Fibroblast of pulmonary artery (primary cell): ENCODE measurements around the gene SPRR2B.
"Not testable (repeated sequence)": the region's sequence is repeated elsewhere in the genome, so short reads cannot be mapped to it uniquely, and the experiment has no call there.

Experiments used
- DNase-seq: peaks from one replicate; pipeline ENCODE4 v3.0.0-alpha.2; 2010; ENCODE audit warnings: low read depth
- H3K4me3 ChIP-seq: replicated peaks from 2 replicates; pipeline ENCODE4 v1.5.1; 2011; ENCODE audit warnings: low read depth, mild to moderate bottlenecking, control low read depth, low read length, moderate library complexity
- TF ChIP-seq, protein P1 (sequence below): IDR thresholded peaks from 2 replicates; pipeline ENCODE4 v1.5.1; 2011; ENCODE audit warnings: mild to moderate bottlenecking, control low read depth, low read length, inconsistent platforms; ENCODE audit errors: missing control alignments

The SPRR2B gene

GRCh38 chr1:153071511-153071910, at the start of gene SPRR2B:
TSS of gene SPRR2B (minus strand) at chr1:153071611. CDS start at chr1:153070839, 772 bp downstream.
- TF ChIP-seq, protein P1, sequence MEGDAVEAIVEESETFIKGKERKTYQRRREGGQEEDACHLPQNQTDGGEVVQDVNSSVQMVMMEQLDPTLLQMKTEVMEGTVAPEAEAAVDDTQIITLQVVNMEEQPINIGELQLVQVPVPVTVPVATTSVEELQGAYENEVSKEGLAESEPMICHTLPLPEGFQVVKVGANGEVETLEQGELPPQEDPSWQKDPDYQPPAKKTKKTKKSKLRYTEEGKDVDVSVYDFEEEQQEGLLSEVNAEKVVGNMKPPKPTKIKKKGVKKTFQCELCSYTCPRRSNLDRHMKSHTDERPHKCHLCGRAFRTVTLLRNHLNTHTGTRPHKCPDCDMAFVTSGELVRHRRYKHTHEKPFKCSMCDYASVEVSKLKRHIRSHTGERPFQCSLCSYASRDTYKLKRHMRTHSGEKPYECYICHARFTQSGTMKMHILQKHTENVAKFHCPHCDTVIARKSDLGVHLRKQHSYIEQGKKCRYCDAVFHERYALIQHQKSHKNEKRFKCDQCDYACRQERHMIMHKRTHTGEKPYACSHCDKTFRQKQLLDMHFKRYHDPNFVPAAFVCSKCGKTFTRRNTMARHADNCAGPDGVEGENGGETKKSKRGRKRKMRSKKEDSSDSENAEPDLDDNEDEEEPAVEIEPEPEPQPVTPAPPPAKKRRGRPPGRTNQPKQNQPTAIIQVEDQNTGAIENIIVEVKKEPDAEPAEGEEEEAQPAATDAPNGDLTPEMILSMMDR, result no peak
- no peak for DNase-seq
- no peak within 1 kb of the TSS for H3K4me3 ChIP-seq

GRCh38 chr1:153120945-153121344, 49.5 kb upstream of the SPRR2B start:
- no peak for DNase-seq
- no peak overlapping the region for H3K4me3 ChIP-seq
- TF ChIP-seq, protein P1, result no peak

DNA sequence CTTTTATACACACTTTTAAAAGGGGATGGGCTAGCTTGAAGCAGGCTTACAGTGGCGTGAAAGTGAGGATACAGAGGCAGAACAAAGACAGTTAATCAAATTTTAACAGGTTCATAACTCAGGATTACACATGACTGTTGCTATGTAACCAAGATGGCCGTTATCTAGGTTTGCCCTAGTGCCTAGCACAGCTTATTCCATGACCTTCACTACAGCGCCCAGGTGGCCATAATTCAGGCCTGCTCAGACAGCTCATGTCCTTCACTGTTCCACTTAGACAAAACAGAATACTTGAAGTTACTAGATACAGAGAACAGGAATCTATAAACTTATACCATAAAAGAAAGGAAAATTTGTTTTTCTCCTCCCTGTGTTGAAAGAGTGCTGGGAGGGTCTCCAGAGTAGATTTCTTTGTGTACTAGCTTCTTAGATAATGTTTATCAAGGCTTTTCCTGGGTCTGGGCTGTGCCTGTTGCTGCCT, 48.1 kb upstream of the SPRR2B start:
- TF ChIP-seq, protein P1, result no peak
- DNase-seq, result no peak
- no peak overlapping the region for H3K4me3 ChIP-seq

DNA sequence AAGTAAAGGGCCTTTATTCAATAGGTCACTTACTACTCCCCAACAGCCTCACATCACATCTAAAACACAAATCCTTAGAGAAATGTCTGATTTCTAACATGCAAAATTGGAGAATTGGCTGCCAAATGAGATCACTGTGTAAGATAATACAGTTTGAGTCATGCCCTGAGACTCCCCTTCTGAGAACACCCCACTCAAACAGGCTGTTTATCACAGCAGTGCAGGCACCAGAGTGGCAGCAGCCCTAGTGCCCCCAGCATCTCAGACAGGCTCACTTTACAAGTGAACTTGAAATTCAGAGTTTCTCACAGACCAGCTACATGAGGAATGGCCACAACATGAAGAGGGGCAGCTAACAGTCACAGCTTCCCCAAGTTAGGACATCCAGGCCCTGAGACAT, 43.9 kb upstream of the SPRR2B start:
- not testable (repeated sequence) for DNase-seq, H3K4me3 ChIP-seq

DNA sequence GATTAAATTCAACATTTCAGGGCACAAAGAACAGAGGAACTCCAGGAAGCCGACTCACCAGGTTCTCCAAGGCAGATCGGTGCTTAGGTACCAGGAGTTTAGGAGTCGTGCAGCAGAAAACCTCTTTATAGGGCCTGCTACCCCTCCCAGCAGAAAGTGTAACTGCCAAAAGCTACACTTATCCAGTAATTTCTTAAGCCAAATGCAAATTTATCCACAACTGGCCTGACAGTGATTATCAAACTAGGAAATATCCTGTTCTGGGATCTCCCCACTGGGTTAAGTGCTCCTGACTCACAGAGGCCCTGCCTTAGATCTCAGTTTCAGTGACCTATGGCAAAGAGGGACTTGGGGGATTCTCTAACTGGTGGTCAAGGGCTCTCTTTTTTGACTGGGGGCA, 42.0 kb upstream of the SPRR2B start, which contains the start of gene SPRR2F:
TSS of gene SPRR2F (minus strand) at position 101 of the 400 bp plus-strand sequence. CDS start 783 bp downstream, outside the sequence.
- TF ChIP-seq, protein P1, result no peak
- DNase-seq, result no peak
- no peak within 1 kb of the TSS for H3K4me3 ChIP-seq

DNA sequence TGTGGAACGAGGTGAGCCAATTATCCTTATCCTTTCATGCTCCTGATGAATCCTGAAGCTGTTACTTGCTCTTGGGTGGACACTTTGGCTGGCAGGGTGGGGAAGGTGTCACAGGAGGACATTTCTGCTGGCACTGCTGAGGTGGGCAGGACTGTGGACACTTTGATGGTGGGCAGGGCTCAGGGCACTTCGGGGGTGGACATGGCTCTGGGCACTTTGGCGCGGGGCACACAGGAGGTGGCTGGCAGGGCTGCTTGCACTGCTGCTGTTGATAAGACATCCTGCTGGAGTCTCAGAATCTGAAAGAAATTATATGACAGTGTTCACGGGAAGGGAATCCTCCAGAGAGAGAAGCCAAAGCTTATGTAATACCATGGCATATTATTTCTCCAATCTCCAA, 41.0 kb upstream of the SPRR2B start:
- DNase-seq, H3K4me3 ChIP-seq: not testable (repeated sequence)

- H3K4me3 ChIP-seq, result no peak overlapping the region
- peak; percentile 40 for DNase-seq
- TF ChIP-seq, protein P1, result no peak
Measured at GRCh38 chr1:153100245-153100644, 28.8 kb upstream of the SPRR2B start.

DNA sequence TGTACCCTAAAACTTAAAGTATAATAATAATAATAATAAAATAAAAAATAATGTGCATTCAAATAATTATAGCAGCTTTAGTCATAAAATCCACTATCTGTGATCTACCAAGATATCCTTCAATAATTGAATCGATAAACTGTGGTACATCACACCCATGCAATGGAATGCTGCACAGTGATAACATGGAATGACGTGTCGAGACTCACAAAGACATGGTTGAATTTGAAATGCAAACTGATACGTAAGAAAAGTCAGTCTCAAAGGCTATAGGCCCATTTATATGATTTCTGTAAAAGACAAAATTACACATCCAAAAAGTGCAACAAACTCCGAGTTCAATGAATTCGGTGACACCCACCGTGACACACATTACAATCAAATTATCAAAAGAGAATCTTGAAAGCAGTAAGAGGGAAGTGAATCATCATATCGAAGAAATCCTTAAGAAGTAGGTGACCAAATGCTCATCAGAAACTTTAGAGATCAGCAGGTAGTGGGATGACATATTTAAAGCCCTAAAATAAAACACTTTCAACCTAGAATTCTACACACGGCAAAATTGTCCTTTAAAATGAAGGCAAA, 28.1 kb upstream of the SPRR2B start:
- no peak for DNase-seq
- H3K4me3 ChIP-seq, result no peak overlapping the region
- TF ChIP-seq, protein P1, result no peak
